GM19239 (cell line): ENCODE data around the gene GRIN2A.
A peak's percentile ranks its signal among the peaks of the same experiment; 100 is the strongest.

Experiments
- DNase-seq: peaks from one replicate; pipeline ENCODE4 v3.0.0; 2011; ENCODE audit warnings: low spot score; ENCODE audit not compliant: insufficient read length
- FAIRE-seq: peaks from 2 replicates; lab custom pipeline; 2011; peaks lifted over from hg19 to GRCh38; lab: Jason Lieb, UNC

GRIN2A gene

GRCh38 chr16:10189861-10190390 is 7.7 kb upstream of the GRIN2A start:
- FAIRE-seq (no peak), DNase-seq (no peak)

- FAIRE-seq: no peak
- no peak for DNase-seq
These were observed 6.0 kb upstream of the GRIN2A start for GRCh38 chr16:10188236-10188635.

DNA sequence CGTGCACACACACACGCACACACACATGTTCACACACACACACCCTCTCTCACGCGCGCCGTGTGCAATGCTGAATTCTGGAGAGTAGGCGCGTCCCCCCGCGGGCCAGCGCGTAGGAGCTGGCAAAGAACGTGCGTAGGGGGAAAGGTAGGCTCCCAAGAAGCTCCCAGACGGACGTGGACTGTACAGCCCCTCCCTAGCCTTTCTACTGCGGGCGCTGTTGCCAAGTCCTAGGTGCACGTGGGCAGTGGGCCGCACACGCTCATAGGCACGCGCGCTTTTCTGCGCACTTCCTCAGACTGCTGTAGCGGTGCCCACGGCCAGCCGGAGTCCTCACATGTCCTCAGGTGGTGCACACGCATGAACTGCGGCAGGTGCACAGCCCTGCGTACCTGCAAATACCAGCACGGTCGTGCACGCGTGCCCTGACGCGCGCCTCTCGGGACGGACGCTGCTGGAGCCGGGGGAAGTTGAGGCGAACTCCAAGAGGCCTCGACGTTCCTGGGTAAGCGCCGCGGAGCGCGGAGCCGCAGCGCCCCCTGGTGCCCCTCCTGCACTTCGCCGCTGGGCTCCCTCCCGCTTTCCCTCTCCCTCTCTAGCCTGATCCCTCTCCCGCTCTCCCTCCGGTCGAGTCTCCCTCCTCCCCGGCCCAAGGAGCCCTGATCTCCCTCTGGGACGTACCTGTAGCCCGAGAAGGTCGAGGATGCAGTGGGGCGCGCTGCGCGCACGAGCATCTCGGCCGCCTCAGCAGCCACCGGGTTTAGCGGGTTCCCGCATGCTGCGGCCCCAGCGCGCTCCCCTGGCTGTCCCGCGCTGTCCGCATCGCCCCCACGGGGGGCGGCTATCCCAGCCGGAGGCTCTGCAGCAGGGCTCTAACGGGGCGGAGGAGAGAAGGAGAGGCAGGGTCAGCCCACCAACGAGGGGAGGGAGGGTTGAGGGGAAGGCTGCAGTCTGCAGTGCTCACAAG is 749 bp downstream of the GRIN2A start:
- DNase-seq (peak; percentile 70), FAIRE-seq (peak; percentile 78)

DNA sequence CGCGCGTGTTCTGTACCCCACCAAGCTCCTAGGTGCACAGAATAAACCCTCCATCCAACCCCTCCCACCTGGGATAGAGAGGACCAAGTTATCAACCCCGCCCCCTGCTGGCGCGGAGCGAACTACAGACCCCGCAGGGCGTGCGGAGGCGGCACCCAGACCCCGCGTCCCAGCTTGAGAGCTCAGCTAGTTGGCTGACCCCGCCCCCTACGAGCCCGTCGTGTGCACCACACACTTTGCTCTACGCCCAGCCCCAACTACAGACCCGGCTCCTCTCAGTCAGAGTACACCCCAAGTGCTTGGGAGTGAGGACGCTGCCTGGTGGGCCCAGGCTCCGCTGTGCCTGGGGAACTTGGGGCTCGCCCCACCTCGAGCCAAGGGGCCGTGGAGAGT is 1.5 kb downstream of the GRIN2A start:
- DNase-seq (no peak), FAIRE-seq (no peak)

DNA sequence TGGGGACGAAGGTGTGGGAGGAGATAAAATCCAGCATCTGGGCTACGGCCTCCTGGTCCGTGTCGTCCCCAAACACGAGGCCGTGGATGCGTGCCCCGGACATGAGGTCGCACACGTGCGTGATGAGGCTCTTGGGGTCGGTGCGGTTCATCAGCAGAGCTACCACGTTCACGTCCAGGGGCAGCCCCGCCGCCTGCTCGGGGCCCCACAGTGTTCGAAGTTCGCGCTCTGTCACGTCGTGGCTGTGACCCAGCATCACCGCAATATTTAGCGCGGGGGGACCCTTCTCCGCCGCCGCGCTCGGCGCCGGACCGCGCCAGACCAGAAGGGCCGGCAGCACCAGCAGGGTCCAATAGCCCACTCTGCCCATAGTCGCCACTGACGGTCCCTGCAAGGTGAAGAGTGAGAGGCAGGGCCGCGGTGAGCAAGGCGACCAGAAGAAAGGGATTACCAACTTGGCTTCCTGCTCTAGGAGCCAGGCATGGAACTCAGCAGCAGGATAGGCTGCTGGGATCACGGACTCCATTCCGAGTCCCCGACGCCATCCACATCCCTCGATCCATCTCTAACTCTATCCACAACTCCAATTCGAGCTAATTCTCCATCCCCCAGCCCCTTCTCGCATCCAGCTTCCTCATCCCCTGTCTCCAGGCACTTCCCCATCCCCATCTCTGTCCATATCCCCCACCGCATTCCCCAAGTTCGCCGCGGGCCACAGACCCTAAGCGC is 2.0 kb downstream of the GRIN2A start:
- FAIRE-seq (no peak), DNase-seq (no peak)

- no peak for FAIRE-seq
- no peak for DNase-seq
These were observed 3.7 kb downstream of the GRIN2A start for GRCh38 chr16:10178526-10178925.

DNA sequence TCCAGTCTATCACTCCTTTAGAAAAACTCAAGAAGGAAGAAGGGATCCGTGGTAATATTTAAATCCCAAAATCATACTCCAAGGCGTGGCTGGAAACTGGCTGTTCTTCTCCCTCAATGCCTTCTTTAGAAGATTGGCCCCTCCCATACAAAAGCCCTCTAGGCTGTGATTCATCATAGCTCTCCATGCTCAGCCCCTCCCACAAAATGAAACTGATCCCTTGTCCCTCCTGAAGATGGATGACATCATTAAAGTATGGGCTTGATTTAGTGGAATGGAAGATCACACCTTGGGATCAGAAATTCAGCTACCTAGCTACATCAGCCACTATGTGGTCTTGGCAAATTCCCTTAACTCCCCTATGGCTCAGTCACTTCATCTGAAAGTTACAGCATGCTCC is 4.1 kb downstream of the GRIN2A start:
- no peak for FAIRE-seq
- DNase-seq: no peak

DNA sequence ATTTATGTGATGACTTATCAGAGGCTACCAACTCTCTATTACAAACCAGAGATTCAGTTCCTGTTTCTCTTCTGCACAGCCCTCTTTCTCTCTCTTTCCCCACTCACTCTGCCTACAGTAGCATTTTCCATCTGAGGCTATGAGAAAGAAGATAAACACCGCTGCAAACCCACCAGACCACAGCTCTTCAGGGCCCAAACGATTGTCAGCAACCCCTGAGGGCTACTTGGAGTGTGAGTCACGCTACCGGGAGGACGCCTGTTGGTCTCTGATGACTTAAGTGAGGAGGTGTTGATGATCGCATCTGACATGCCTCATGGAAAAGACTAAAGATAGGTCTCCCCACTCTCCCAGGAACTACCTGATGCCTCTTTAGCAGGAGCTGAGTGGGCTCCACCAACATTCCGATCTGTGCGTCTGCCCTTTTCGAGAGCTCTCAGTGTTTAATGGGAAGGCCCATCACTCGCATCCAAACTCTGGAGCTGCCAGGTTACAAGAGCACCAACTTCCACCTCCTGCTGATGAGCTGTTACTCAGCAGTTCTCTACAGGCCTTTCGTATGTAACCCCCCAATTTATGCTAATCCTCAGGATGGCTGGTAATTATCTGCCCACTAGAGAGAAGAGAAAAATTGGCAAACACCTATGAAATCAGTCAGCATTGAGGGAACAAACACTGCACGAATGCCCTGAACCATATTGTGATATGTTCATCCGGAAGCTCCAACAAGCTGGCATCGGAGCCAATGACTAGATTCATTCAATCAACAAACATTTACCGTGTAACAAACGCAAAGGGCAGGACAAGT is 9.2 kb downstream of the GRIN2A start:
- FAIRE-seq (no peak), DNase-seq (no peak)

DNA sequence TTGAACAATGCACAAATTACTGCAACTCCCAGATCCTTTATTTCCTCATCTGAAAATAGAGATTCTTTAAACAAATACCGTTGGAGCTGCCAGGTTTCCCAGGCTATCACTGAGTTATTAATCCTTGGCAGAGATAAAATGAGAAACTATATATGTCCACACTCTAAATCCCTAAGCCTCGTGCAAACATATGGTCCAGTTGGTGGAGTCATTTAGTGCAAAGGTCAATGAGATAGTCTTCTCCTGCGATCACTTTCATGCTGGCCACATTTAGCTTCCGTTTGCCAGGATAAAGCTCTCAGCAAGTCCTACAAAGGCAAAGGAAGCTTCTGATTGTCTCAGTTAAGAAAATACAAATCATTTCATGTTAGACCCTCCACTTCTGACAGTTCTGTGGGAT is 11.0 kb downstream of the GRIN2A start:
- no peak for DNase-seq
- no peak for FAIRE-seq

DNA sequence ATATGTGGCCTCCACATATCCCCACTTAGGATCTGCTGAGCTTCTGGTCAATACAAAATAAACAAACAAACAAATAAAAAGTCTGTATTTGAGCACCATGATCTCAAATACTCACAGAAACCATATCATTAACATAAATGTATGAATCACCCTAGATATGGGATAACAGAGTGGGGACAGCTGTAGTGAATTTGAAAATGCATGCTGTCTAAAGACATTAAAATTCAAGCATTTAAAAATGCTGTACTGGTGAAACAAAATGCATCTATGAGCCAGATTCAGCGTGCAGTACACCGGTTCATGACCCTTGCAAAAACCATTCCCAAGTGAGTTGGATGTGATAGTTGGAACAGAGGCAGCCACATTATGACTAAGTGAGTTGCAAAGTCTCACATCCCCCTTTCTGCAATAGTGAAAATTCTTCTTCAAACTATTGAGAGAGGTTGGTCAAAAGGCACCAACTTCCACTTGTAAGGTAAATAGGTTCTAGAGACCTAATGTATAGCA is 12.3 kb downstream of the GRIN2A start:
- DNase-seq: no peak
- FAIRE-seq: no peak

DNA sequence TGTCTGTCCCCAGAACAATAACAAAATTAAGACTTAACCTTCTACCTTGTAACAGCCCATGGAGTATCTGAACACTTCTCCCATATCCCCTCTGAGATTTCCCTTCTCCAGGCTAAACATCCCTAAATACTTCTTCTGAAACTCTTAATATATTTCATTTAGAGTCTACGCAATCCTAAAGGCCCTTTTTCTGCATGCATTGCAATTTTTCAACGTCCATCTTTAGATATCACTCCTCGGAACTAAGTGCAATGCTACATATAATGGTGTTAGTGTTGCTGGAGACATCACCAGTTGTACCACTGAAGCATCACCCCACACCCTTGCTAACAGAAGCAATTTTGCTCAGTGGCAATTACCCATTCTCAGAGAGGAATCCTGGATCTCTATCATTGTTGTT is 13.2 kb downstream of the GRIN2A start:
- no peak for FAIRE-seq
- no peak for DNase-seq

- no peak for DNase-seq
- no peak for FAIRE-seq
These were observed 14.0 kb downstream of the GRIN2A start for GRCh38 chr16:10168258-10168657.

- FAIRE-seq (no peak), DNase-seq (no peak)
These were observed 16.6 kb downstream of the GRIN2A start for GRCh38 chr16:10165643-10166042.

- DNase-seq (no peak), FAIRE-seq (no peak)
These were observed 19.2 kb downstream of the GRIN2A start for GRCh38 chr16:10162981-10163380.

DNA sequence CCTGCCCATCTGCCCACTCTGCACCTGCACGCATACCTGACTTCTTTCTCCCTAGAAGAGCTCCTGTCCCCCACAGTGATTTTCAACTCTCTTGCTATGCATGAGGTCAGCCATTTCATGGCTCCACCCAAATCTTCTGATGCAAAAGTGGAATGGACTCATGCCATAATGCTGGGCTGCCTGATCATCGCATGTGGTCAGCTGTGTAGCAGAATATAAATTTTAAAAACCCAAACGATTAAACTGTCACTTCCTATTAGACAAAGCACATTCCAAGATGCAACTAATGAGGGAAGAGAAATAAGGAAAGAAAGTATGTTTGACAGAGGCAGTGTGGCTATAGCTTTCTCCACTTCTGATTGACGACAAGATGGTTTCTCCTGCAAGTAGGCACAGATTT is 26.1 kb downstream of the GRIN2A start:
- DNase-seq (no peak), FAIRE-seq (no peak)

GRCh38 chr16:10154389-10154788 is 27.8 kb downstream of the GRIN2A start:
- DNase-seq (no peak), FAIRE-seq (no peak)

GRCh38 chr16:10153985-10154384 is 28.2 kb downstream of the GRIN2A start:
- FAIRE-seq (no peak), DNase-seq (no peak)

DNA sequence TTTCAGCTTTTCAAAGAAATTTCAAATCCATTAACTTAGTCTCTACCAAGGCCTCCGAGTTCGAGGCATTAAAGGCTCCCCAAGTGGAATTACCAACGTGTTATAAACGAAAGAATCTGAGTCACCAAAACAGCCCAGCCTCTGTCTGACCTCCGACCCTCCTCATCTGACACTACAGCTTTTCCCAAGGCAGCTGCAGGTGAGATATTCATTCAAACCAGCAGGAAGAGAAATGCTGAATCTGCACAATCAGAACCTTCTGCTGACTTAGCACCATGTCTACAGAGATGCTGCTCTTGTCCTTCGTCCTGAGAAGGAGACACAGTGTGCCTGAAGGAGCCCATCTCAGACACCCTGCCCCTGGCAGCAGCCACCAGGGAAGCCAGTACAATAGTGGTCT is 30.5 kb downstream of the GRIN2A start:
- FAIRE-seq: no peak

GRCh38 chr16:10150906-10151305 is 31.3 kb downstream of the GRIN2A start:
- FAIRE-seq: no peak
- DNase-seq: no peak

More for the DNA sequence above, 30.5 kb downstream of the GRIN2A start:
- no peak for DNase-seq

- FAIRE-seq (no peak), DNase-seq (no peak)
These were observed 36.6 kb downstream of the GRIN2A start for GRCh38 chr16:10145542-10146035.
